Neural cell (in vitro differentiated cells): ENCODE measurements around the gene CHST11. TPM values are rescaled to one million over a fixed set of nuclear protein-coding genes. Genes with fewer than 3 reads are reported as not detected.

ENCODE experiments used
- H2AFZ ChIP-seq: fragments of 200-600, 300-800 bp; sonication (generic), shearing (Covaris generic); 2 replicates; pipeline ENCODE4 v1.6.0; 2014; ENCODE audit warnings: low read depth, mild to moderate bottlenecking, antibody characterized with exemption, low read length, moderate library complexity
- H3F3A ChIP-seq: fragments of 200-600 bp; shearing (Covaris generic); 2 replicates; pipeline ENCODE4 v1.6.1; 2016; ENCODE audit warnings: mild to moderate bottlenecking, moderate library complexity, mixed read lengths, antibody characterized with exemption, low read length; ENCODE audit not compliant: insufficient read depth, poor library complexity, severe bottlenecking
- H3K27ac ChIP-seq: fragments of 200-600, 300-800 bp; sonication (generic), shearing (Covaris generic); 2 replicates; pipeline ENCODE4 v1.5.1; 2014; ENCODE audit warnings: mild to moderate bottlenecking, low read length, moderate library complexity
- H3K27me3 ChIP-seq: fragments of 300-800, 200-600 bp; sonication (generic), shearing (Covaris generic); 2 replicates; pipeline ENCODE4 v1.6.0; 2014; ENCODE audit warnings: mild to moderate bottlenecking, low read depth, low read length, moderate library complexity; ENCODE audit not compliant: insufficient read depth
- H3K36me3 ChIP-seq: fragments of 300-800, 200-600 bp; sonication (generic), shearing (Covaris generic); 2 replicates; pipeline ENCODE4 v1.5.1; 2014; ENCODE audit warnings: mild to moderate bottlenecking, antibody characterized with exemption, low read length, moderate library complexity; ENCODE audit not compliant: insufficient read depth
- H3K4me2 ChIP-seq: fragments of 300-800, 200-600 bp; sonication (generic), shearing (Covaris generic); 2 replicates; pipeline ENCODE4 v1.6.0; 2014; ENCODE audit warnings: mild to moderate bottlenecking, low read length
- H3K4me3 ChIP-seq: fragments of 300-800, 200-600 bp; sonication (generic), shearing (Covaris generic); 2 replicates; pipeline ENCODE4 v1.5.1; 2014; ENCODE audit warnings: mild to moderate bottlenecking, low read length, moderate library complexity
- H3K79me2 ChIP-seq: fragments of 200-600 bp; shearing (Covaris generic); replicated peaks from 2 replicates; pipeline ENCODE4 v1.6.0; 2014; ENCODE audit warnings: mild to moderate bottlenecking, low read length, moderate library complexity; ENCODE audit not compliant: insufficient read depth
- H3K9ac ChIP-seq: fragments of 300-800, 200-600 bp; sonication (generic), shearing (Covaris generic); 2 replicates; pipeline ENCODE4 v1.6.1; 2016; ENCODE audit warnings: mild to moderate bottlenecking, low read length, mixed read lengths
- H3K9me2 ChIP-seq: fragments of 200-600 bp; shearing (Covaris generic); 2 replicates; pipeline ENCODE4 v1.6.1; 2016; ENCODE audit warnings: mild to moderate bottlenecking, low read length, mixed read lengths; ENCODE audit not compliant: insufficient read depth
- H3K9me3 ChIP-seq: fragments of 200-600, 300-800 bp; sonication (generic), shearing (Covaris generic); 2 replicates; pipeline ENCODE4 v1.6.1; 2016; ENCODE audit warnings: mild to moderate bottlenecking, mixed run types, low read length, moderate library complexity, mixed read lengths
- H4K20me1 ChIP-seq: fragments of 200-600 bp; shearing (Covaris generic); 2 replicates; pipeline ENCODE4 v1.6.1; 2016; ENCODE audit warnings: mild to moderate bottlenecking, mixed run types; ENCODE audit not compliant: insufficient read depth
- EP300 ChIP-seq: fragments of 450-650 bp; conservative IDR thresholded peaks from 2 replicates; pipeline ENCODE4 v1.6.1; 2014; ENCODE audit warnings: antibody characterized with exemption, mild to moderate bottlenecking, moderate library complexity; ENCODE audit not compliant: poor library complexity, severe bottlenecking
- EZH2 ChIP-seq: fragments of 200-600, 300-800 bp; shearing (Covaris generic), sonication (generic); IDR thresholded peaks from 2 replicates; pipeline ENCODE4 v1.6.1; 2014; ENCODE audit warnings: antibody characterized with exemption, low read length, borderline replicate concordance, mild to moderate bottlenecking; ENCODE audit not compliant: insufficient read depth, poor library complexity, severe bottlenecking
- MXI1 ChIP-seq: fragments of 450-650 bp; conservative IDR thresholded peaks from 2 replicates; pipeline ENCODE4 v1.6.1; 2014; ENCODE audit warnings: antibody characterized with exemption, mild to moderate bottlenecking; ENCODE audit not compliant: poor library complexity, severe bottlenecking
- POLR2AphosphoS5 ChIP-seq: IDR thresholded peaks from 2 replicates; pipeline ENCODE4 v1.6.1; 2012
- RAD21 ChIP-seq: fragments of 450-650 bp; conservative IDR thresholded peaks from 2 replicates; pipeline ENCODE4 v1.6.1; 2014; ENCODE audit warnings: antibody characterized with exemption, mild to moderate bottlenecking, moderate library complexity
- SMC3 ChIP-seq: fragments of 450-650 bp; conservative IDR thresholded peaks from 2 replicates; pipeline ENCODE4 v1.6.1; 2014; ENCODE audit warnings: antibody characterized with exemption, mild to moderate bottlenecking, moderate library complexity; ENCODE audit not compliant: poor library complexity
- TAF1 ChIP-seq: IDR thresholded peaks from 2 replicates; pipeline ENCODE4 v1.6.1; 2012; ENCODE audit warnings: low read depth
- polyA plus RNA-seq: library from polyadenylated mRNA; depleted of rRNA; stranded (reverse); fragments of >200 nt; gene quantifications from 2 replicates; pipeline ENCODE4 v1.2.3, GENCODE V29; 2014
- TF ChIP-seq, protein P1 (sequence below): fragments of 450-650 bp; IDR thresholded peaks from 2 replicates; pipeline ENCODE4 v1.5.1; 2014; ENCODE audit warnings: antibody characterized with exemption, mild to moderate bottlenecking, moderate library complexity; ENCODE audit not compliant: poor library complexity, severe bottlenecking
- TF ChIP-seq, protein P2 (sequence below): IDR thresholded peaks from 2 replicates; pipeline ENCODE4 v1.6.1; 2012; ENCODE audit warnings: borderline replicate concordance

The CHST11 gene
- polyA plus RNA-seq, 1 donor from 2014 or later, result 15.0 TPM

DNA sequence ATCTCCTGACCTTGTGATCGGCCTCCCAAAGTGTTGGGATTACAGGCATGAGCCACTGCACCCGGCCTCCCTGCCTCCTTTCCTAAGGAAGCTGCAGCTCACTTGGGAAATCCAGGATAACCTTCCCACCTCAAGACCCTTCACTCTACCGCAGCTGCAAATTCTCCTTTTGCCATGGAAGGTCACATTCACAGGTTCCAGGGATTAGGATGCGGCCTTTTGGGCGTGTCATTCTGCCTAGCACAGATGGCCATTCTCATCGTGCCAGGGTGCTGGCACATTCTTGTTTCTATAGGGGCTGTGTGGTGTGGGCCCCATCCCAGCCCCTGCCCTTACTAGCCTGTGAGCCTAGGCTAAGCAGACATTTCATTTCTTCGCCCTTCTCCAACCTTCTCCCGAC is 219.9 kb downstream of the CHST11 start:
- Histone ChIP-seq H2AFZ (no peak overlapping the region), H3K9me2 (no peaks in the 10 kb centered on the region), H3F3A (no peaks in the 10 kb centered on the region), H4K20me1 (no peaks in the 10 kb centered on the region), H3K9me3 (no peaks in the 10 kb centered on the region), H3K4me3 (no peak overlapping the region), H3K27ac (peak overlapping the region; percentile 4), H3K27me3 (no peaks in the 10 kb centered on the region), H3K79me2 (no peaks in the 10 kb centered on the region), H3K36me3 (no peaks in the 10 kb centered on the region), H3K9ac (no peak overlapping the region), H3K4me2 (no peak overlapping the region)
- no peak for TF ChIP-seq SMC3
- TF ChIP-seq, protein P1, sequence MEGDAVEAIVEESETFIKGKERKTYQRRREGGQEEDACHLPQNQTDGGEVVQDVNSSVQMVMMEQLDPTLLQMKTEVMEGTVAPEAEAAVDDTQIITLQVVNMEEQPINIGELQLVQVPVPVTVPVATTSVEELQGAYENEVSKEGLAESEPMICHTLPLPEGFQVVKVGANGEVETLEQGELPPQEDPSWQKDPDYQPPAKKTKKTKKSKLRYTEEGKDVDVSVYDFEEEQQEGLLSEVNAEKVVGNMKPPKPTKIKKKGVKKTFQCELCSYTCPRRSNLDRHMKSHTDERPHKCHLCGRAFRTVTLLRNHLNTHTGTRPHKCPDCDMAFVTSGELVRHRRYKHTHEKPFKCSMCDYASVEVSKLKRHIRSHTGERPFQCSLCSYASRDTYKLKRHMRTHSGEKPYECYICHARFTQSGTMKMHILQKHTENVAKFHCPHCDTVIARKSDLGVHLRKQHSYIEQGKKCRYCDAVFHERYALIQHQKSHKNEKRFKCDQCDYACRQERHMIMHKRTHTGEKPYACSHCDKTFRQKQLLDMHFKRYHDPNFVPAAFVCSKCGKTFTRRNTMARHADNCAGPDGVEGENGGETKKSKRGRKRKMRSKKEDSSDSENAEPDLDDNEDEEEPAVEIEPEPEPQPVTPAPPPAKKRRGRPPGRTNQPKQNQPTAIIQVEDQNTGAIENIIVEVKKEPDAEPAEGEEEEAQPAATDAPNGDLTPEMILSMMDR, result no peak
- no peak for TF ChIP-seq EZH2
- TF ChIP-seq, protein P2, sequence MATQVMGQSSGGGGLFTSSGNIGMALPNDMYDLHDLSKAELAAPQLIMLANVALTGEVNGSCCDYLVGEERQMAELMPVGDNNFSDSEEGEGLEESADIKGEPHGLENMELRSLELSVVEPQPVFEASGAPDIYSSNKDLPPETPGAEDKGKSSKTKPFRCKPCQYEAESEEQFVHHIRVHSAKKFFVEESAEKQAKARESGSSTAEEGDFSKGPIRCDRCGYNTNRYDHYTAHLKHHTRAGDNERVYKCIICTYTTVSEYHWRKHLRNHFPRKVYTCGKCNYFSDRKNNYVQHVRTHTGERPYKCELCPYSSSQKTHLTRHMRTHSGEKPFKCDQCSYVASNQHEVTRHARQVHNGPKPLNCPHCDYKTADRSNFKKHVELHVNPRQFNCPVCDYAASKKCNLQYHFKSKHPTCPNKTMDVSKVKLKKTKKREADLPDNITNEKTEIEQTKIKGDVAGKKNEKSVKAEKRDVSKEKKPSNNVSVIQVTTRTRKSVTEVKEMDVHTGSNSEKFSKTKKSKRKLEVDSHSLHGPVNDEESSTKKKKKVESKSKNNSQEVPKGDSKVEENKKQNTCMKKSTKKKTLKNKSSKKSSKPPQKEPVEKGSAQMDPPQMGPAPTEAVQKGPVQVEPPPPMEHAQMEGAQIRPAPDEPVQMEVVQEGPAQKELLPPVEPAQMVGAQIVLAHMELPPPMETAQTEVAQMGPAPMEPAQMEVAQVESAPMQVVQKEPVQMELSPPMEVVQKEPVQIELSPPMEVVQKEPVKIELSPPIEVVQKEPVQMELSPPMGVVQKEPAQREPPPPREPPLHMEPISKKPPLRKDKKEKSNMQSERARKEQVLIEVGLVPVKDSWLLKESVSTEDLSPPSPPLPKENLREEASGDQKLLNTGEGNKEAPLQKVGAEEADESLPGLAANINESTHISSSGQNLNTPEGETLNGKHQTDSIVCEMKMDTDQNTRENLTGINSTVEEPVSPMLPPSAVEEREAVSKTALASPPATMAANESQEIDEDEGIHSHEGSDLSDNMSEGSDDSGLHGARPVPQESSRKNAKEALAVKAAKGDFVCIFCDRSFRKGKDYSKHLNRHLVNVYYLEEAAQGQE, result no peak
- TF ChIP-seq TAF1, result no peak
- TF ChIP-seq MXI1, result no peak
- TF ChIP-seq POLR2AphosphoS5, result no peak
- TF ChIP-seq EP300, result no peak
- TF ChIP-seq RAD21, result no peak

DNA sequence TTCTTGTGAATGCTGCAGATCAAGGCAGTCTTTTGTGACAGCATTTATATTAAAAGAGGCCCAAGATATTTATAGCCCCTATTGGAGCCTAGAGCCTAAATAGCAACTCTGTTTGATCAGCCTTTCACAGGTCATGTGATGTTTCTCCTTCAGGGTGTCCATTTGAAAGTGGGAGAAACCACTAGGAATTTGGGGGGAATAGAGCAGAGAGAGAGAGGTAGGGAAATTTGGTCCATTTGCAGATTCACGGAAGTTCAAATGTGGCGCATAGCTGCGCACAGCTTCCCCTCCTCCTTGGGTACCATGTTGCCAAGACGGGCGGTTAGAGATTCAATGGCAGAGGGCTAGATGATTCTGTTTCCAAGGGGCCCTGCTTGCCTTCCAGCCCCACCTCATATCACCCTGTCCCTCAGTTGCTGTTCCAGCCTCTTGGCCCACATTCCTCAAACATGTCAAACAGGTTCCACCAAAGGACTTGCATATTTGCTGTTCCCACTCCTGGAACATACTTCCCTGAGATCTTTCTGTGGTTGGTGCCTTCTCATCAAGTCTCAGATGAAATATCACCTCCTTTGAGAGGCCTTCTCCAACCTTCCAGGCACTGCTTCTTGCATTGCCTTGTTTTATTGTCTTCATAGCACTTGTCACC is 220.8 kb downstream of the CHST11 start:
- no peak overlapping the region for H3K4me3 ChIP-seq
- no peak overlapping the region for H2AFZ ChIP-seq
- no peaks in the 10 kb centered on the region for H3K79me2 ChIP-seq
- no peaks in the 10 kb centered on the region for H3K9me2 ChIP-seq
- H3K27ac ChIP-seq, result peak overlapping the region; percentile 4
- no peak overlapping the region for H3K4me2 ChIP-seq
- no peaks in the 10 kb centered on the region for H4K20me1 ChIP-seq
- no peaks in the 10 kb centered on the region for H3F3A ChIP-seq
- no peaks in the 10 kb centered on the region for H3K36me3 ChIP-seq
- H3K9me3 ChIP-seq, result no peaks in the 10 kb centered on the region
- no peak overlapping the region for H3K9ac ChIP-seq
- no peak for TF ChIP-seq SMC3
- TF ChIP-seq POLR2AphosphoS5, result no peak
- TF ChIP-seq EZH2, result no peak
- TF ChIP-seq, protein P1, result no peak
- TF ChIP-seq, protein P2, result no peak
- TF ChIP-seq TAF1, result no peak
- no peak for TF ChIP-seq MXI1
- TF ChIP-seq EP300, result no peak
- no peak for TF ChIP-seq RAD21
- H3K27me3 ChIP-seq, result no peaks in the 10 kb centered on the region
